CD4-positive, alpha-beta T cell (primary cell): ENCODE results near the gene CDC42EP4. TPM values are rescaled to one million over a fixed set of nuclear protein-coding genes. Genes with fewer than 3 reads are reported as not detected.

Experiments used
- ATAC-seq: fragments of 200-7000 bp; cut with Tn5 transposase; one replicate; pipeline ENCODE4 v1.10.0; 2022; ENCODE audit warnings: mild to moderate bottlenecking; ENCODE audit not compliant: poor library complexity
- CTCF ChIA-PET: fragments of 350-600 bp; sonication (Branson Sonifier 250); formaldehyde crosslinking; loops from one replicate; lab custom pipeline; 2021; ENCODE audit warnings: antibody characterized with exemption, inconsistent platforms; lab: Charles Lee
- POLR2A ChIA-PET: fragments of 350-600 bp; sonication (Branson Sonifier 250); formaldehyde crosslinking; loops from one replicate; lab custom pipeline; 2021; ENCODE audit warnings: antibody characterized with exemption, inconsistent platforms; lab: Charles Lee
- DNase-seq, 14 experiments: peaks; one replicate each; pipeline ENCODE4 v3.0.0-alpha.2; 2013 to 2020; ENCODE audit warnings: mixed read lengths in 2 of 14
- H3K27ac ChIP-seq, 2 donors: one replicate each; pipeline versions ENCODE4 v1.5.1 to v1.7.0; 2013; ENCODE audit warnings: low read length in 2 of 2, low read depth in 1 of 2, mild to moderate bottlenecking in 1 of 2
- H3K27me3 ChIP-seq, 2 experiments: 1 replicate in 1 of 2; 2 replicates in 1 of 2; pipeline versions ENCODE4 v1.6.1 to v1.7.0; 2013; ENCODE audit warnings: low read length in 2 of 2, control low read depth in 1 of 2, mild to moderate bottlenecking in 1 of 2, moderate library complexity in 1 of 2; ENCODE audit not compliant: insufficient read depth in 2 of 2, control insufficient read depth in 1 of 2
- H3K36me3 ChIP-seq: one replicate; pipeline ENCODE4 v1.6.1; 2013; ENCODE audit warnings: low read length, control low read depth; ENCODE audit not compliant: insufficient read depth
- H3K4me1 ChIP-seq: one replicate; pipeline ENCODE4 v1.6.1; 2013; ENCODE audit warnings: low read length, control low read depth; ENCODE audit not compliant: insufficient read depth
- H3K4me3 ChIP-seq: one replicate; pipeline ENCODE4 v1.5.1; 2013; ENCODE audit warnings: mild to moderate bottlenecking, low read length, moderate library complexity
- H3K9me3 ChIP-seq, 2 experiments: 1 replicate in 1 of 2; 2 replicates in 1 of 2; pipeline versions ENCODE4 v1.6.1 to v1.7.0; 2013; ENCODE audit warnings: low read length in 2 of 2, mild to moderate bottlenecking in 2 of 2, control low read depth in 1 of 2, moderate library complexity in 1 of 2; ENCODE audit not compliant: control insufficient read depth in 1 of 2, insufficient read depth in 1 of 2
- H3K27ac Mint-ChIP-seq: one replicate; pipeline ENCODE4 v1.8.0; 2020; ENCODE audit warnings: mixed read lengths
- H3K27me3 Mint-ChIP-seq: one replicate; pipeline ENCODE4 v1.8.0; 2021; ENCODE audit warnings: mixed read lengths
- H3K36me3 Mint-ChIP-seq: one replicate; pipeline ENCODE4 v1.8.0; 2021; ENCODE audit warnings: low read depth, mixed read lengths
- H3K4me1 Mint-ChIP-seq: one replicate; pipeline ENCODE4 v1.8.0; 2021; ENCODE audit warnings: low read depth, mixed read lengths
- H3K4me3 Mint-ChIP-seq: one replicate; pipeline ENCODE4 v1.8.0; 2020; ENCODE audit warnings: mild to moderate bottlenecking, mixed read lengths
- H3K9me3 Mint-ChIP-seq: one replicate; pipeline ENCODE4 v1.8.0; 2020; ENCODE audit warnings: mixed read lengths
- CTCF ChIP-seq: fragments of 200-600 bp; IDR thresholded peaks from one replicate; pipeline ENCODE4 v1.8.0; 2022; ENCODE audit warnings: antibody characterized with exemption, mild to moderate bottlenecking
- intact Hi-C, 2 experiments: fragments of 100-400 bp; cut with DNase I in 1 of 2; cut with micrococcal nuclease in 1 of 2; formaldehyde crosslinking; loops; one replicate each; pipeline versions ENCODE4 v1.15.1 to v1.9.0; 2023 to 2025; cut with DNase I, micrococcal nuclease
- total RNA-seq, 174 experiments: library from RNA in 2 of 174; stranded (reverse) in 2 of 174; gene quantifications; one replicate each; pipeline ENCODE4 v1.2.3 and lab custom pipeline; 2021 to 2026

Gene CDC42EP4
- total RNA-seq, 2 experiments from 2014 or later, result 2.9 to 3.5 TPM

- Histone ChIP-seq H3K27me3 (no peaks in the 10 kb centered on the region), H3K4me1 (no peaks in the 10 kb centered on the region), H3K4me3 (no peak overlapping the region), H3K36me3 (peaks cover 29% of the 10 kb centered on the region), H3K27ac (no peak overlapping the region), H3K9me3 (no peaks in the 10 kb centered on the region)
- Mint-ChIP-seq H3K4me1 (no peaks in the 10 kb centered on the region), H3K36me3 (peaks cover 23% of the 10 kb centered on the region), H3K4me3 (no peak overlapping the region), H3K27ac (no peak overlapping the region), H3K9me3 (no peaks in the 10 kb centered on the region), H3K27me3 (no peaks in the 10 kb centered on the region)
- CTCF ChIA-PET, result interaction anchor here (1.1 kb wide), 1 partner anchor 14 kb away, joined by 4 read pairs; no protein-coding TSS in a partner anchor
- intact Hi-C loops, result no loop called here
- DNase-seq (no peak), ATAC-seq (no peak)
- no peak for TF ChIP-seq CTCF
- POLR2A ChIA-PET, result no interaction called here
Measured at GRCh38 chr17:73248532-73248931, 63.3 kb downstream of the CDC42EP4 start.

GRCh38 chr17:73247726-73248125 lies 64.1 kb downstream of the CDC42EP4 start:
- H3K4me3 Mint-ChIP-seq, result no peak overlapping the region
- TF ChIP-seq CTCF, result no peak
- H3K27me3 Mint-ChIP-seq, result no peaks in the 10 kb centered on the region
- no peaks in the 10 kb centered on the region for H3K27me3 ChIP-seq
- no peak overlapping the region for H3K4me3 ChIP-seq
- peaks cover 34% of the 10 kb centered on the region for H3K36me3 ChIP-seq
- POLR2A ChIA-PET, result no interaction called here
- DNase-seq, result no peak
- H3K36me3 Mint-ChIP-seq, result peaks cover 25% of the 10 kb centered on the region
- ATAC-seq, result no peak
- CTCF ChIA-PET, result interaction anchor here (0.5 to 1.1 kb wide), 2 partner anchors 13 to 26 kb away, joined by 3 to 4 read pairs; no protein-coding TSS in a partner anchor
- no peak overlapping the region for H3K27ac Mint-ChIP-seq
- H3K27ac ChIP-seq, result no peak overlapping the region
- intact Hi-C loops, result no loop called here
- H3K9me3 Mint-ChIP-seq, result no peaks in the 10 kb centered on the region
- H3K4me1 ChIP-seq, result no peaks in the 10 kb centered on the region
- no peaks in the 10 kb centered on the region for H3K4me1 Mint-ChIP-seq
- H3K9me3 ChIP-seq, result no peaks in the 10 kb centered on the region

- Histone ChIP-seq H3K36me3 (peaks cover 32% of the 10 kb centered on the region), H3K27me3 (no peaks in the 10 kb centered on the region), H3K27ac (no peak overlapping the region), H3K9me3 (no peaks in the 10 kb centered on the region), H3K4me3 (no peak overlapping the region), H3K4me1 (peaks cover 21% of the 10 kb centered on the region)
- H3K36me3 Mint-ChIP-seq, result peaks cover 41% of the 10 kb centered on the region
- DNase-seq, result no peak
- POLR2A ChIA-PET, result no interaction called here
- intact Hi-C loops, result no loop called here
- H3K27me3 Mint-ChIP-seq, result no peaks in the 10 kb centered on the region
- no peak for ATAC-seq
- H3K9me3 Mint-ChIP-seq, result no peaks in the 10 kb centered on the region
- no peak for TF ChIP-seq CTCF
- CTCF ChIA-PET, result no interaction called here
- no peak overlapping the region for H3K4me3 Mint-ChIP-seq
- peaks cover 44% of the 10 kb centered on the region for H3K4me1 Mint-ChIP-seq
- H3K27ac Mint-ChIP-seq, result no peak overlapping the region
Measured at GRCh38 chr17:73240561-73240960, 71.2 kb downstream of the CDC42EP4 start.
